GM12892 (cell line): ENCODE results near the gene ZDHHC14.

Experiments used
- POLR2A ChIP-seq: IDR thresholded peaks from 2 replicates; pipeline ENCODE4 v1.6.1; 2011; ENCODE audit warnings: low read depth, low read length, control low read depth
- POLR2AphosphoS5 ChIP-seq: IDR thresholded peaks from 2 replicates; pipeline ENCODE4 v1.6.1; 2011; ENCODE audit warnings: low read depth, low read length, control low read depth
- TAF1 ChIP-seq: IDR thresholded peaks from 2 replicates; pipeline ENCODE4 v1.6.1; 2011; ENCODE audit warnings: low read depth, mild to moderate bottlenecking, control low read depth, low read length, borderline replicate concordance

GRCh38 chr6:157640746-157641451, 259.9 kb downstream of the ZDHHC14 start:
- TF ChIP-seq POLR2A (no peak), POLR2AphosphoS5 (no peak), TAF1 (no peak)
